ENCODE results near the gene SNRPD1. TPM values are rescaled to one million over a fixed set of nuclear protein-coding genes. Genes with fewer than 3 reads are reported as not detected.
"Not testable (repeated sequence)": the region's sequence is repeated elsewhere in the genome, so short reads cannot be mapped to it uniquely, and the experiment has no call there.

SNRPD1 gene
- total and polyA plus RNA-seq, 5 experiments from 2014 or later, result 30.1 to 83.6 (median 70.1) TPM

GRCh38 chr18:21640375-21640774, 28.3 kb downstream of the SNRPD1 start:
- POLR2A ChIA-PET, H3K36me3 Mint-ChIP-seq: not testable (repeated sequence)

GRCh38 chr18:21650311-21650710, 38.2 kb downstream of the SNRPD1 start:
- H3K27me3 Mint-ChIP-seq, result no peaks in the 10 kb centered on the region
- no peak overlapping the region for H3K4me3 Mint-ChIP-seq
- ATAC-seq, result no peak
- H3K4me1 Mint-ChIP-seq, result no peaks in the 10 kb centered on the region
- peaks cover 0 to 36% (median 13%) of the 10 kb centered on the region in 3 donors for H3K36me3 Mint-ChIP-seq
- POLR2A ChIA-PET, result no interaction called here
- DNase-seq, result no peak
- H3K9me3 Mint-ChIP-seq, result peaks cover 0 to 9% (median 0%) of the 10 kb centered on the region in 9 donors
- H3K27ac Mint-ChIP-seq, result peak overlapping the region in 1 of 10 donors; percentile 16

More at GRCh38 chr18:21640375-21640774, 28.3 kb downstream of the SNRPD1 start:
- not testable (repeated sequence) for DNase-seq, H3K4me3 Mint-ChIP-seq, ATAC-seq, H3K4me1 Mint-ChIP-seq, H3K27ac Mint-ChIP-seq, H3K27me3 Mint-ChIP-seq, H3K9me3 Mint-ChIP-seq

DNA sequence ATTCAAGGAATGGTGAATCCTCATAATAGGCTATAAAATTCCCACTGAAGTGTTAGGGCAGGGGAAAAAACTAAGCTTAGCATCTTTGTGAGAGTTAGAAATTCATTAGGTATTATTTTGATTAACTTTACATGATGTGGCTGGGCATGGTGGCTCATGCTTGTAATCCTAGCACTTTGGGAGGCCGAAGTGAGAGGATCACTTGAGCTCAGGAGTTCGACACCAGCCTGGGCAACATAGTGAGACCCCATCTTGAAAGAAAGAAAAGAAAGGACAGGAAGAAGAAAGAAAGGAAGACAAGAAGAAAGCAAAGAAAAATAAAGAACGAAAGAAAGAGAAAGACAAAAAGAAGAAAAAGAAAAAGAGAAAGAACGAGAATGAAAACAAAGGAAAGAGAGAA, 40.0 kb downstream of the SNRPD1 start:
- H3K27ac Mint-ChIP-seq, result peak overlapping the region in 2 of 10 donors; percentile 28 to 35
- no peak overlapping the region for H3K4me3 Mint-ChIP-seq
- H3K9me3 Mint-ChIP-seq, result peaks cover 0 to 9% (median 0%) of the 10 kb centered on the region in 9 donors
- no peaks in the 10 kb centered on the region for H3K27me3 Mint-ChIP-seq
- peaks cover 0 to 50% (median 20%) of the 10 kb centered on the region in 3 donors for H3K36me3 Mint-ChIP-seq
- ATAC-seq (no peak), DNase-seq (no peak)
- H3K4me1 Mint-ChIP-seq, result no peaks in the 10 kb centered on the region
- POLR2A ChIA-PET, result no interaction called here

GRCh38 chr18:21653361-21653760, 41.2 kb downstream of the SNRPD1 start:
- DNase-seq (no peak), ATAC-seq (no peak)
- H3K4me1 Mint-ChIP-seq, result no peaks in the 10 kb centered on the region
- POLR2A ChIA-PET, result interaction anchor here (0.6 kb wide), 1 partner anchor 27 kb away, joined by 5 read pairs; no protein-coding TSS in a partner anchor
- H3K4me3 Mint-ChIP-seq, result no peak overlapping the region
- peaks cover 0 to 9% (median 0%) of the 10 kb centered on the region in 9 donors for H3K9me3 Mint-ChIP-seq
- H3K27ac Mint-ChIP-seq, result no peak overlapping the region
- H3K27me3 Mint-ChIP-seq, result no peaks in the 10 kb centered on the region
- H3K36me3 Mint-ChIP-seq, result peaks cover 0 to 59% (median 20%) of the 10 kb centered on the region in 3 donors

- DNase-seq (no peak), ATAC-seq (no peak)
- Mint-ChIP-seq H3K4me3 (no peak overlapping the region), H3K4me1 (no peaks in the 10 kb centered on the region), H3K27me3 (no peaks in the 10 kb centered on the region), H3K36me3 (peaks cover 5 to 67% (median 19%) of the 10 kb centered on the region in 3 donors), H3K9me3 (peaks cover 0 to 9% (median 0%) of the 10 kb centered on the region in 9 donors), H3K27ac (peak overlapping the region in 2 of 10 donors; percentile 3 to 32)
- POLR2A ChIA-PET, result no interaction called here
Measured at GRCh38 chr18:21656402-21656801, 44.3 kb downstream of the SNRPD1 start.

DNA sequence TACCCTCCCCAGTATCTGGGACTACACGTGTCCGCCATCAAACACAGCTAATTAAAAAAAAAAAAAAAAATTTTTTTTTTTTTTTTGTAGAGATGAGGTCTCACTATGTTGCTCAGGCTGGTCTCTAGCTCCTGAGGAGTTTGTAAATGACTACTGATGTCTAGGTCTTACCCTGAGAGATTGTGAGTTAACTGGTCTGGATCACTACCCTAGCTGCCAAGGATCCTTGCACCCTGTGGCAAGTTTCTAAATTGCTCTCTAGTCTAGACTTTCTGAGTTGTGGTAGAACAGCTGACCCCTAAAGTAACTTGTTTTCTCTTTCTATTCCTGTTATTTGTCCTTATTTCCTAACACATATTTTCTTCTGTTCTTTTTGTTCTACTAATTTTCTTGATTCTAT, 48.0 kb downstream of the SNRPD1 start:
- ATAC-seq (no peak), DNase-seq (no peak)
- Mint-ChIP-seq H3K36me3 (peaks cover 5 to 67% (median 14%) of the 10 kb centered on the region in 3 donors), H3K27ac (peak overlapping the region in 3 of 10 donors; percentile 20 to 49 (median 44)), H3K4me3 (no peak overlapping the region), H3K9me3 (no peaks in the 10 kb centered on the region), H3K4me1 (no peaks in the 10 kb centered on the region), H3K27me3 (no peaks in the 10 kb centered on the region)
- POLR2A ChIA-PET, result interaction anchor here (0.7 kb wide), 1 partner anchor 32 kb away, joined by 3 read pairs; no protein-coding TSS in a partner anchor

DNA sequence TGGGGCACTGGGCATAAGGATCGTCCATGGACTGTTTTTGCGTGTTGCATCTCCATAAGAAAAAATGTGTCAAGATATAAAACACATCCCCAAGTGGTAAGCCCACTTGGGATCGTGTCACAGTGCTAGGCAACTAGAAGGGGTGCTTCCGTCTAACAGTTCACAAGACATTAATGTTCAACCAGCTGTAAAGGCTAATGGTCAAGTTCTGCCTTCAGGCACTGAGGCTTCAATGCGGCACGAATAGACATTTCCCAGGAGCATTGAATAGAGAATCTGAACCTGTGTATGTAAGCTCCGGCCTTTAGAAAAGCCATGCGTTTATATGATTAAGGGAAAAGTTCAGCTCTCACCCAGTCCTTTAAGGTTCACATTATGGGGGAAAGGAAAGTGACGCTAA, 50.5 kb downstream of the SNRPD1 start:
- Mint-ChIP-seq H3K27ac (peak overlapping the region in 1 of 10 donors; percentile 35), H3K9me3 (no peaks in the 10 kb centered on the region), H3K27me3 (no peaks in the 10 kb centered on the region), H3K4me1 (no peaks in the 10 kb centered on the region), H3K36me3 (peaks cover 5 to 53% (median 7%) of the 10 kb centered on the region in 3 donors), H3K4me3 (no peak overlapping the region)
- no peak for DNase-seq
- ATAC-seq, result no peak
- POLR2A ChIA-PET, result interaction anchor here (1.0 kb wide), 1 partner anchor 16 kb away, joined by 3 read pairs; no protein-coding TSS in a partner anchor

- no peaks in the 10 kb centered on the region for H3K4me1 Mint-ChIP-seq
- POLR2A ChIA-PET, result no interaction called here
- H3K9me3 Mint-ChIP-seq, result no peaks in the 10 kb centered on the region
- H3K36me3 Mint-ChIP-seq, result peaks cover 5 to 45% (median 7%) of the 10 kb centered on the region in 3 donors
- H3K27me3 Mint-ChIP-seq, result no peaks in the 10 kb centered on the region
- ATAC-seq, result no peak
- no peak for DNase-seq
- no peak overlapping the region for H3K4me3 Mint-ChIP-seq
- H3K27ac Mint-ChIP-seq, result peak overlapping the region in 1 of 10 donors; percentile 51
Measured at GRCh38 chr18:21663578-21663977, 51.5 kb downstream of the SNRPD1 start.

GRCh38 chr18:21664069-21664468, 52.0 kb downstream of the SNRPD1 start:
- POLR2A ChIA-PET, result no interaction called here
- Mint-ChIP-seq H3K4me3 (no peak overlapping the region), H3K36me3 (peaks cover 5 to 41% (median 7%) of the 10 kb centered on the region in 3 donors), H3K27ac (peak overlapping the region in 1 of 10 donors; percentile 29), H3K4me1 (peaks cover 0 to under 1% (median 0%) of the 10 kb centered on the region in 4 donors), H3K27me3 (no peaks in the 10 kb centered on the region), H3K9me3 (no peaks in the 10 kb centered on the region)
- DNase-seq, result no peak
- ATAC-seq, result no peak

GRCh38 chr18:21669736-21670285, 57.7 kb downstream of the SNRPD1 start:
- peaks cover 0 to 17% (median 4%) of the 10 kb centered on the region in 3 donors for H3K36me3 Mint-ChIP-seq
- POLR2A ChIA-PET, result no interaction called here
- no peak for ATAC-seq

DNA sequence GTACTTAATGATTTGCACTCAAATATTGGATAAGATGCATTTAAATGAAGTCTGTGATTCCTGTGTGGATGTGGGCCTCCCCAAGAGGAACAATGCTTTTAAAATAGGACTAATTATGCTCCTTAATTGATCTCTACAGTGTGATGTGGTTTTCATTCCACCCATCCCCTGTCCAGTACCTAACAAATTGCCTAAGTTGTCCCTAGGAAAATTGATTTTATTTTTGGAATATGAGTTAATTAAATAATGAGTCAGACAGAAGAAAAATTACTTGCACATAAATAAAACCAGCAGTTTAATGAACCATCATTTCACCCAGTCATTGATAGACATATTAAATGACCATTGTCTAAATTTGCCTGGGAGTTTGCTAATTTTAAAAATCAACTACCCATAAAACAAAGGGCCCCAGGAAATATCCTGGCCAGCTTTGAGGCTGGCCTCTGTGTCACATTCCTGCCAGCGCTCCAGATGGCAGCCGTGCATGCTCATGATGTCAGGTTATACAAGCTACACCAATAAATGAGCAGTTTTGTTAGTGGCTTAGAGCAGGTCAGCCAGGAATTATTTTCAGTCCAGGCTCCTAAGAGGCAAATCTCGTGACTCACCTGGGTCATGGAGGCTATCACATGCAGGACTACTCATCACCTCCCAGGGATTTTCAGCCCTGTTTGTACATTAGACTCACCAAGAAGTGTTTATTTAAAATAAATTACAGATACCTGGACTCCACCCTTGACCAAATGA, 60.6 kb downstream of the SNRPD1 start:
- Mint-ChIP-seq H3K4me1 (peaks cover 0 to 15% (median 2%) of the 10 kb centered on the region in 4 donors), H3K36me3 (peaks cover 0 to 11% (median 4%) of the 10 kb centered on the region in 3 donors), H3K9me3 (no peaks in the 10 kb centered on the region), H3K27ac (peak overlapping the region in 1 of 10 donors; percentile 5), H3K4me3 (no peak overlapping the region), H3K27me3 (no peaks in the 10 kb centered on the region)
- ATAC-seq, result no peak
- no peak for DNase-seq
- POLR2A ChIA-PET, result interaction anchor here (2.2 kb wide), 1 partner anchor 10 kb away, joined by 7 read pairs; no protein-coding TSS in a partner anchor

More at GRCh38 chr18:21669736-21670285, 57.7 kb downstream of the SNRPD1 start:
- peaks cover 0 to 15% (median 2%) of the 10 kb centered on the region in 4 donors for H3K4me1 Mint-ChIP-seq
- H3K27me3 Mint-ChIP-seq, result no peaks in the 10 kb centered on the region
- H3K4me3 Mint-ChIP-seq, result no peak overlapping the region
- DNase-seq, result no peak
- H3K27ac Mint-ChIP-seq, result peak overlapping the region in 1 of 10 donors; percentile 32
- H3K9me3 Mint-ChIP-seq, result no peaks in the 10 kb centered on the region

DNA sequence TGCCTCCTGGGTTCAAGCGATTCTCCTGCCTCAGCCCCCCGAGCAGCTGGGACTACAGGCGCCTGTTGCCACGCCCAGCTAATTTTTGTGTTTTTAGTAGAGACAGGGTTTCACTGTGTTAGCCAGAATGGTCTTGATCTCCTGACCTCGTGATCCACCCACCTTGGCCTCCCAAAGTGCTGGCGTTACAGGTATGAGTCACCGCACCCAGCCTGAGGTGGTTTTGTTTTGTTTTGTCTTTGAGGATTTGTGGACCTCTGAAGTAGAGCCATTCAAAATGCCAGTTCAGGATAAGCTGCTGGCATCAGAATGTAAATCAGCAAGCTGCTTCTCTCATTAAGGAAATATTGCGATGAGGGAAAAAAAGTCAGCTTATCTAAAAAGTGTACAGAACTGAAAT, 63.2 kb downstream of the SNRPD1 start:
- DNase-seq, ATAC-seq, H3K27me3 Mint-ChIP-seq, H3K4me3 Mint-ChIP-seq, H3K36me3 Mint-ChIP-seq, POLR2A ChIA-PET, H3K4me1 Mint-ChIP-seq, H3K27ac Mint-ChIP-seq, H3K9me3 Mint-ChIP-seq: not testable (repeated sequence)

GRCh38 chr18:21678859-21679258, 66.7 kb downstream of the SNRPD1 start:
- H3K27me3 Mint-ChIP-seq, result no peaks in the 10 kb centered on the region
- POLR2A ChIA-PET, result interaction anchor here (0.5 to 1.1 kb wide), 3 partner anchors 10 to 17 kb away, joined by 3 to 4 read pairs (median 3); no protein-coding TSS in a partner anchor
- peaks cover 0 to 2% (median 0%) of the 10 kb centered on the region in 3 donors for H3K36me3 Mint-ChIP-seq
- no peaks in the 10 kb centered on the region for H3K9me3 Mint-ChIP-seq
- no peak overlapping the region for H3K4me3 Mint-ChIP-seq
- no peak for ATAC-seq
- no peak for DNase-seq
- peaks cover 1 to 5% (median 3%) of the 10 kb centered on the region in 4 donors for H3K4me1 Mint-ChIP-seq
- no peak overlapping the region for H3K27ac Mint-ChIP-seq

Measured in naive thymus-derived CD8-positive, alpha-beta T cell (primary cell).